Neural cell (in vitro differentiated cells): ENCODE data around the gene COL27A1.

Experiments
- EP300 ChIP-seq: fragments of 450-650 bp; conservative IDR thresholded peaks from 2 replicates; pipeline ENCODE4 v1.6.1; 2014; ENCODE audit warnings: antibody characterized with exemption, mild to moderate bottlenecking, moderate library complexity; ENCODE audit not compliant: poor library complexity, severe bottlenecking
- POLR2AphosphoS5 ChIP-seq: IDR thresholded peaks from 2 replicates; pipeline ENCODE4 v1.6.1; 2012
- TAF1 ChIP-seq: IDR thresholded peaks from 2 replicates; pipeline ENCODE4 v1.6.1; 2012; ENCODE audit warnings: low read depth
- TF ChIP-seq, protein P1 (sequence below): fragments of 450-650 bp; IDR thresholded peaks from 2 replicates; pipeline ENCODE4 v1.5.1; 2014; ENCODE audit warnings: antibody characterized with exemption, mild to moderate bottlenecking, moderate library complexity; ENCODE audit not compliant: poor library complexity, severe bottlenecking

DNA sequence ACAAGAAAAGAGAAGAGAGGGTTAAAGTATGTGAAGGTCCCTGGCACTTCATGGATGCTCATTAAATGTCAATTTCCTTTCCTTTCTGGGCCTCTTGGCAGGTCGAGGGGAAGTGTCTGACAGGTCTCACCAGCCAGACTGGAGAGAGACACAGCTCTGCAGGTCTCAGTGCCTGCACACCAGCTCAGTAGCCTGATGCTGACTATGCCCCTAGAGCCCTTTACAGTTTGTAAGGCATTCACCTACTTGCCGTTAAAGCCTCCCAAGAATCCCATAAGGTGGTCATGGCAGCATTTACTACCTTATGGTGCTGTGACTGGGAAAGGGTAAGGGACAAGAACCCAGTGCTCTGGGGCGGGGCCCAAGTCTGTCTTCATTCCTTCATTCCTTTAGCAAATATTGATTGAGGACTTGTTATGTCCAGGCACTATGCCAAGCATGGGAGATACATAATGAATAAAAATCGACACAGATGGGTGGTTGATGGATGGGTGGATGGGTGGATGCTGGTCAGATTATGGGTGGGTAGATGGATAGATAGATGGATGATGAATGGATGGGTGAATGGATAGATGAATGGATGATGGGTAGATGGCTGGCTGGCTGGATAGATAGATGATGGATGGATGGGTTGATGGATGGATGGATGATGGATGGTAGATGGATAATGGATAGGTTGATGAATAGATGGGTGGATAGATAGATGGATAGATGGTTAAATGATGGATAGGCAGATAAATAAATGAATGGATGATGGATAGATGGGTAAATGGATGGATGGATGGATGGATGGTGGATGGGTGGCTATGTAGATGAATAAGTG lies 34.9 kb upstream of the COL27A1 start:
- TF ChIP-seq, protein P1, sequence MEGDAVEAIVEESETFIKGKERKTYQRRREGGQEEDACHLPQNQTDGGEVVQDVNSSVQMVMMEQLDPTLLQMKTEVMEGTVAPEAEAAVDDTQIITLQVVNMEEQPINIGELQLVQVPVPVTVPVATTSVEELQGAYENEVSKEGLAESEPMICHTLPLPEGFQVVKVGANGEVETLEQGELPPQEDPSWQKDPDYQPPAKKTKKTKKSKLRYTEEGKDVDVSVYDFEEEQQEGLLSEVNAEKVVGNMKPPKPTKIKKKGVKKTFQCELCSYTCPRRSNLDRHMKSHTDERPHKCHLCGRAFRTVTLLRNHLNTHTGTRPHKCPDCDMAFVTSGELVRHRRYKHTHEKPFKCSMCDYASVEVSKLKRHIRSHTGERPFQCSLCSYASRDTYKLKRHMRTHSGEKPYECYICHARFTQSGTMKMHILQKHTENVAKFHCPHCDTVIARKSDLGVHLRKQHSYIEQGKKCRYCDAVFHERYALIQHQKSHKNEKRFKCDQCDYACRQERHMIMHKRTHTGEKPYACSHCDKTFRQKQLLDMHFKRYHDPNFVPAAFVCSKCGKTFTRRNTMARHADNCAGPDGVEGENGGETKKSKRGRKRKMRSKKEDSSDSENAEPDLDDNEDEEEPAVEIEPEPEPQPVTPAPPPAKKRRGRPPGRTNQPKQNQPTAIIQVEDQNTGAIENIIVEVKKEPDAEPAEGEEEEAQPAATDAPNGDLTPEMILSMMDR, result no peak
- TF ChIP-seq TAF1, result no peak
- TF ChIP-seq EP300, result no peak
- TF ChIP-seq POLR2AphosphoS5, result no peak
